ENCODE results near the gene IGF2R.

DNA sequence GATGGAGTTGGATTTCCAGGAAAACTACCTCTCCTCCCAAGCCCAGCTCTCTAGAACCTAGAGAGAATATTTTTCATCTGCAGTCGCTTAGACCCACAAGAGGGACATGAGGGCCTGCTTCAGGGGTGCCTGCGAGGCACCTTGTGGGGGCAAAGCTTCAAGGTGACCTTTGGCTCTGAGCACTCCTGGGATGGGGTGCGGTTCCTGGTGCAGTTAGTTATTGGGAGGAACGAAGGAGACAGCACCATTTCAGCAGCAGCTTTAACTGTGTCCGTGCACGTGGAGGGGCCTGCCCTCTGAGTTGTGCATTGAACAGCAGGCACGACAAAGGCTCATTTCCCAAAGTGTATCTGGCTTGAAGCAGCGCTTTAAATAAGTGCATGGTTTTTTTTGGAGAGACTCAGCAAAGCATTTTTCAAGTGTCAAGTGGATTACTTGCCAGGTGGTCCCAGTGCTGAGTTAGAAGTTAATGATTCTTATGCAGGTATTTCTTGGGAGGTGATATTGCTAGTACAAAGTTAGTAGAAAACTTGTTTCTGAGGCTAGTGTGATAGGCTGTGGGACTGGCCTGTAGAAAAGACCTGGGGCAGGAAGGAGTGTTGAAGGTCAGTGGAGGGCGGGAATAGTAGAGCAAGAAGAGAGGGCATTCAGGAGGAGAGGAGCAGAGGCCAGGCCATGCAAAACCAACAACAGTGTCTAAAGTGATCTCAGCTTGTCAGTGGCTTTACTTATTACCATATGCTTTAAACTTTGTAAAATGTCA, 3.8 kb downstream of the IGF2R start:
- TF ChIP-seq, protein P1, sequence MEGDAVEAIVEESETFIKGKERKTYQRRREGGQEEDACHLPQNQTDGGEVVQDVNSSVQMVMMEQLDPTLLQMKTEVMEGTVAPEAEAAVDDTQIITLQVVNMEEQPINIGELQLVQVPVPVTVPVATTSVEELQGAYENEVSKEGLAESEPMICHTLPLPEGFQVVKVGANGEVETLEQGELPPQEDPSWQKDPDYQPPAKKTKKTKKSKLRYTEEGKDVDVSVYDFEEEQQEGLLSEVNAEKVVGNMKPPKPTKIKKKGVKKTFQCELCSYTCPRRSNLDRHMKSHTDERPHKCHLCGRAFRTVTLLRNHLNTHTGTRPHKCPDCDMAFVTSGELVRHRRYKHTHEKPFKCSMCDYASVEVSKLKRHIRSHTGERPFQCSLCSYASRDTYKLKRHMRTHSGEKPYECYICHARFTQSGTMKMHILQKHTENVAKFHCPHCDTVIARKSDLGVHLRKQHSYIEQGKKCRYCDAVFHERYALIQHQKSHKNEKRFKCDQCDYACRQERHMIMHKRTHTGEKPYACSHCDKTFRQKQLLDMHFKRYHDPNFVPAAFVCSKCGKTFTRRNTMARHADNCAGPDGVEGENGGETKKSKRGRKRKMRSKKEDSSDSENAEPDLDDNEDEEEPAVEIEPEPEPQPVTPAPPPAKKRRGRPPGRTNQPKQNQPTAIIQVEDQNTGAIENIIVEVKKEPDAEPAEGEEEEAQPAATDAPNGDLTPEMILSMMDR (IDR thresholded peaks at IDR 0.05) = no peak
- TF ChIP-seq POLR2A (IDR thresholded peaks at IDR 0.05) (no peak), POLR2AphosphoS5 (IDR thresholded peaks at IDR 0.05) (no peak)

All from breast epithelium (tissue), 3 donors.